ENCODE results near the gene RGS5. TPM values are rescaled to one million over a fixed set of nuclear protein-coding genes. Genes with fewer than 3 reads are reported as not detected.
"Not testable (repeated sequence)": the region's sequence is repeated elsewhere in the genome, so short reads cannot be mapped to it uniquely, and the experiment has no call there.

RGS5 gene
- total RNA-seq, 3 donors from 2014 or later, result 22.0 to 156 (median 23.4) TPM

- no peak for DNase-seq
- no peak for ATAC-seq
- no peak for TF ChIP-seq CTCF (IDR thresholded peaks at IDR 0.05)
- Histone ChIP-seq H3K4me1 (ENCODE audit: low read depth) (no peaks in the 10 kb centered on the region), H3K36me3 (ENCODE audit: low read depth) (no peaks in the 10 kb centered on the region), H3K4me3 (no peak overlapping the region), H3K9me3 (no peaks in the 10 kb centered on the region)
- intact Hi-C loops (cut with DNase I, micrococcal nuclease), result no loop called here
These were observed 38.0 kb upstream of the RGS5 start for GRCh38 chr1:163240705-163241104.

- ATAC-seq; H3K36me3 ChIP-seq (ENCODE audit: low read depth); H3K9me3 ChIP-seq; DNase-seq; H3K4me3 ChIP-seq; H3K4me1 ChIP-seq (ENCODE audit: low read depth); intact Hi-C loops (cut with DNase I, micrococcal nuclease): not testable (repeated sequence)
These were observed 30.9 kb upstream of the RGS5 start for GRCh38 chr1:163233643-163234042.

- ATAC-seq, result no peak
- H3K9me3 ChIP-seq, result no peaks in the 10 kb centered on the region
- DNase-seq, result no peak
These were observed 28.7 kb upstream of the RGS5 start for GRCh38 chr1:163231385-163231784.

GRCh38 chr1:163230827-163231226 lies 28.1 kb upstream of the RGS5 start:
- DNase-seq, result no peak
- H3K9me3 ChIP-seq, result no peaks in the 10 kb centered on the region
- H3K36me3 ChIP-seq (ENCODE audit: low read depth), result no peaks in the 10 kb centered on the region
- no peaks in the 10 kb centered on the region for H3K4me1 ChIP-seq (ENCODE audit: low read depth)
- no peak for TF ChIP-seq CTCF (IDR thresholded peaks at IDR 0.05)
- intact Hi-C loops (cut with DNase I, micrococcal nuclease), result no loop called here
- no peak for ATAC-seq
- no peak overlapping the region for H3K4me3 ChIP-seq

More at GRCh38 chr1:163231385-163231784, 28.7 kb upstream of the RGS5 start:
- Histone ChIP-seq H3K4me1 (ENCODE audit: low read depth) (no peaks in the 10 kb centered on the region), H3K36me3 (ENCODE audit: low read depth) (no peaks in the 10 kb centered on the region), H3K4me3 (no peak overlapping the region)
- no peak for TF ChIP-seq CTCF (IDR thresholded peaks at IDR 0.05)
- intact Hi-C loops (cut with DNase I, micrococcal nuclease), result no loop called here

- intact Hi-C loops (cut with DNase I, micrococcal nuclease); DNase-seq: not testable (repeated sequence)
These were observed 25.6 kb upstream of the RGS5 start for GRCh38 chr1:163228271-163228670.

GRCh38 chr1:163227126-163227525 lies 24.4 kb upstream of the RGS5 start:
- intact Hi-C loops (cut with DNase I, micrococcal nuclease), result no loop called here
- no peak for ATAC-seq
- no peak for DNase-seq
- Histone ChIP-seq H3K4me1 (ENCODE audit: low read depth) (no peaks in the 10 kb centered on the region), H3K36me3 (ENCODE audit: low read depth) (no peaks in the 10 kb centered on the region), H3K4me3 (no peak overlapping the region), H3K9me3 (no peaks in the 10 kb centered on the region)
- TF ChIP-seq CTCF (IDR thresholded peaks at IDR 0.05), result no peak

More at GRCh38 chr1:163228271-163228670, 25.6 kb upstream of the RGS5 start:
- ATAC-seq; H3K4me1 ChIP-seq (ENCODE audit: low read depth); H3K9me3 ChIP-seq; H3K36me3 ChIP-seq (ENCODE audit: low read depth); H3K4me3 ChIP-seq: not testable (repeated sequence)

- no peak for TF ChIP-seq CTCF (IDR thresholded peaks at IDR 0.05)
These were observed 10.9 kb upstream of the RGS5 start for GRCh38 chr1:163213626-163214025.

More at GRCh38 chr1:163213626-163214025, 10.9 kb upstream of the RGS5 start:
- no peaks in the 10 kb centered on the region for H3K4me1 ChIP-seq (ENCODE audit: low read depth)
- H3K36me3 ChIP-seq (ENCODE audit: low read depth), result no peaks in the 10 kb centered on the region
- DNase-seq (no peak), ATAC-seq (no peak)
- no peaks in the 10 kb centered on the region for H3K9me3 ChIP-seq
- intact Hi-C loops (cut with DNase I, micrococcal nuclease), result no loop called here
- H3K4me3 ChIP-seq, result no peak overlapping the region

Data from mucosa of descending colon (tissue), 3 donors.